ENCODE measurements around the gene PYCARD.
A peak's percentile ranks its signal among the peaks of the same experiment; 100 is the strongest.
"Not testable (repeated sequence)": the region's sequence is repeated elsewhere in the genome, so short reads cannot be mapped to it uniquely, and the experiment has no call there.

Gene PYCARD

GRCh38 chr16:31215287-31216162, 13.0 kb upstream of the PYCARD start:
- DNase-seq (ENCODE audit: low spot score), result peak; percentile 96

DNA sequence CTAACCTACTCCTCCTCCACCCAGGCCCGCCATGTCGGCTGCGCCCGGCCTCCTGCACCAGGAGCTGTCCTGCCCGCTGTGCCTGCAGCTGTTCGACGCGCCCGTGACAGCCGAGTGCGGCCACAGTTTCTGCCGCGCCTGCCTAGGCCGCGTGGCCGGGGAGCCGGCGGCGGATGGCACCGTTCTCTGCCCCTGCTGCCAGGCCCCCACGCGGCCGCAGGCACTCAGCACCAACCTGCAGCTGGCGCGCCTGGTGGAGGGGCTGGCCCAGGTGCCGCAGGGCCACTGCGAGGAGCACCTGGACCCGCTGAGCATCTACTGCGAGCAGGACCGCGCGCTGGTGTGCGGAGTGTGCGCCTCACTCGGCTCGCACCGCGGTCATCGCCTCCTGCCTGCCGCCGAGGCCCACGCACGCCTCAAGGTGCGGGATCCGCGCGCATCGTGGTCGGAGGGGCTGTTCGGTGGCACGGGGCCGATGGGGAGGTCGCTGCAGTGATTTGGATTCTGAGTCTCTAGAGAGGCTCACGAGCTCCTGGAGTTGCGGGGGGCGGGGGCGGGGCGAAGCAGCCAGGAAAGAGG, 12.2 kb upstream of the PYCARD start:
- DNase-seq (ENCODE audit: low spot score), result no peak

DNA sequence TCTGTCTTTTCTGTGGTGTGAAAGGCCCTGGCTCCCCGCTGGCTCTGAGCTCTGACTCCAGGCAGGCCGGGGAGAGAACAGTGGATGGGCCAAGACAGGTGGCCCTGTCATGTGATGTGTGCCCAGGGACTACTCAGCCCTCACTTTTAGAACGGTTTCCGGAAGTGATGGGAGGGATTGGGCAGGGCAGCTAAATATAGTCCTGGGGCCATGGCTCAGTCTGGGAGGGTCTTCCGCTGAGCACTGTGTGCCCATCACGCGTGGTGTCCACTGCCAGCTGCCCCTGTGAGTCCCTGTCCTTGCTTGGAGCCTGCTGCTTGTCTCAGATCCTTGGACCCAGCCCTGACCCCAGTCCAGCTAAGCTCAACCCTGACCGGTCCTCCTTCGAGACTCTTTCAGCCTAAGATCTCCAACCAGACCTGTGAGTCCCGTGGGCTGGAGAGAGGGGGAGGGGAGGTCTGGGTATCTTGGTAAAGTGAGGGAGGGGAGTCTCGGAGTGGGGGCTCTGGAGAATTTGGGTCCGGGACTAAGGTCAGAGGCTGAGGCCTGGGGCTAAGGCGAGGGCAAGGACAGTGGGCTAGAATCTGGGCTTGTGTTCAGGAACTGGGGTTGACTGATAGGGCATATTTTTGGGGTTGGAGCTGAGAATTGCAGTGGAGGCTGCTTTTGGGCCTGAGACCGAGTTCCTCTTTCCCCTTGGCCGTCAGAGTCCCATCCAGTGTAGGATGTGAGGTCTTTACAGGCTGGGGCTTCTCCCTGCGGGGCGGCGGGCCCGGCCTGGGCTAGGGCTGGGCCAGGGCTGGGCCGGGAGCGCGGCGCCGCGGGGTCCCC, 11.5 kb upstream of the PYCARD start, which contains the start of gene TRIM72:
TRIM72 (plus strand) TSS at position 243 of the 831 bp plus-strand sequence. CDS start 620 bp downstream, outside the sequence.
- DNase-seq (ENCODE audit: low spot score), result no peak

GRCh38 chr16:31213342-31213741, 10.8 kb upstream of the PYCARD start:
- no peak for DNase-seq (ENCODE audit: low spot score)

DNA sequence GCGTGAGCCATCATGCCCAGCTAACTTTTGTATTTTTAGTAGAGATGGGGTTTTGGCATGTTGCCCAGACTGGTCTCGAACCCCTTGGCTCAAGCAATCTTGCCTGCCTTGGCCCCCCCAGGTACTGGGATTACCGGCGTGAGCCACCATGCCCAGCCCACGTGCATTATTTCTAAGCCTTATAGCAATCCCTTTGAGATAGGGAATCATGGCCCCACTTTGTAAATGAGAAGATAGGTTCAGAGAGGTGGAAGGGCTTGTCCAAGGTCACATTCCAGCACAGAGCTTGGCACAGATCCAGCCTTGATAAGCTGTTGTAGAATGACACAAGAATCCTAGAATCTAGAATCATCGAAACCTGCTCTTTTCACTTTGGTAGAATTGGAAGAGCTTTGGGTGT, 4.2 kb upstream of the PYCARD start:
- DNase-seq (ENCODE audit: low spot score), result peak; percentile 48

GRCh38 chr16:31204871-31205666, 2.5 kb upstream of the PYCARD start:
- no peak for DNase-seq (ENCODE audit: low spot score)

- no peak for DNase-seq (ENCODE audit: low spot score)
Measured at GRCh38 chr16:31201582-31202413, 762 bp downstream of the PYCARD start.

- DNase-seq (ENCODE audit: low spot score), result no peak
Measured at GRCh38 chr16:31200821-31201568, 1.6 kb downstream of the PYCARD start.

GRCh38 chr16:31200111-31200510, 2.4 kb downstream of the PYCARD start:
- DNase-seq (ENCODE audit: low spot score), result not testable (repeated sequence)

- no peak for DNase-seq (ENCODE audit: low spot score)
Measured at GRCh38 chr16:31199430-31200041, 3.0 kb downstream of the PYCARD start.

DNA sequence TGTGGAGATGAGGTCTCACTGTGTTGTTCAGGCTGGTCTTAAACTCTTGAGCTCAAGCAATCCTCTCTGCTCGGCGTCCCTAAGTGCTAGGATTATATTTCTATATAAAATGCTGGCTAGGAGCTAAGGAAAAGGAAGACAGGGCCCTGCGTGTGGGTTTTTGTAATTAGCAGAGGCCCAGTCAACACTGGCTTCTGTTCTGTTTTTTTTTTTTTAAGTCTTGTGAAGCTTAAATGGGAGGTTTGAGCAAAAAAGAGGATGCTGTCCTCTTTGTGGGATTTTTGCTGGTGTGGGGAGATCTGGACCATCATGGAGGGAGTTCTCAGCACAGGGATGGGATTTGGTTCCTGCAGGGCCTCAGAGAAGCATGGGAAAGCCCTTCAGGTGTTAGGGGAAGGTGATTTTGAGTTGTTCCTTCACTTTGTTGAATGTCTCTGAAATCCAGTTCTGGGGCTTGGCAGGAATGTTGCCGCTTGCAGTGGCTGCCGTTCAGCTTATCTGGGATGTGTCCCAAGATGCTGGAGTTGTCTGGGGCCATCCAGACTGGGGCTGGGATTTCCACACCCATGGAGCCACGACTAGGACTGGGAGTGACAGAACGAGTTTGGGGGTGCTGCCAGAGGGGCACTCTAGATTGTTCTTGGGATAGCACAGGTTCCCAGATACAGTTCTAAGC, 4.2 kb downstream of the PYCARD start:
- no peak for DNase-seq (ENCODE audit: low spot score)

GRCh38 chr16:31196324-31197088, 6.1 kb downstream of the PYCARD start:
- no peak for DNase-seq (ENCODE audit: low spot score)

DNA sequence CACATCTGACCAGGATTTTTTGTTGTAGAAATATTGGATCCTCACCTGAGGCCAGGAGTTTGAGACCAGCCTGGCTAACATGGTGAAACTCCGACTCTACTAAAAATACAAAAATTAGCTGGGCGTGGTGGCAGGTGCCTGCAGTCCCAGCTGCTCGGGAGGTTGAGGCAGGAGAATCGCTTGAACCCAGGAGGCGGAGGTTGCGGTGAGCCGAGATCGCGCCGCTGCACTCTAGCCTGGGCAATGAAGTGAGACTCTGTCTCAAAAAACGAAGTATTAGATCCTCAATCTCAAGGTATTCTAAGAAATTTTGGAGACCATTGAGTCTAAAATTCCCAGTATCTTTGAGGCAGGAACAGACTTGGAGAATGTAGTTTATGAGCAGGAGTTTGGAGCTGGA, 6.7 kb downstream of the PYCARD start:
- DNase-seq (ENCODE audit: low spot score), result not testable (repeated sequence)

DNA sequence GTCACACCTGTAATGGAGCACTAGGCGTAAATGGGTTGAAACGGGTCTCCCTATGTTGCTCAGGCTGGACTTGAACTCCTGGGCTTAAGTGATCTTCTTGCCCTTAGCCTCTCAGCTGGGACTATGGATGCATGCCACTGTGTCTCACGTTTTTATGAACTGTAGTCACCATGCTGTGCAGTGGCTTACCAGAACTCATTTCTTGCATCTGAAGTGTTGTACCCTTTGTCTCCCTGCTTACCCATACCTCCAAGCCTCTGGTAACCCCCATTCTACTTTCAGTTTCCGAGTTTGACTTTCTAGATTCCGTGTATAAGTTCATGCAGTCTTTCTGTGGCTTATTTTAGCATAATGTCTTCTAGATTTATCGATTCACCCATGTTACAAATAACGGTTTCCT, 7.7 kb downstream of the PYCARD start:
- DNase-seq (ENCODE audit: low spot score), result no peak

DNA sequence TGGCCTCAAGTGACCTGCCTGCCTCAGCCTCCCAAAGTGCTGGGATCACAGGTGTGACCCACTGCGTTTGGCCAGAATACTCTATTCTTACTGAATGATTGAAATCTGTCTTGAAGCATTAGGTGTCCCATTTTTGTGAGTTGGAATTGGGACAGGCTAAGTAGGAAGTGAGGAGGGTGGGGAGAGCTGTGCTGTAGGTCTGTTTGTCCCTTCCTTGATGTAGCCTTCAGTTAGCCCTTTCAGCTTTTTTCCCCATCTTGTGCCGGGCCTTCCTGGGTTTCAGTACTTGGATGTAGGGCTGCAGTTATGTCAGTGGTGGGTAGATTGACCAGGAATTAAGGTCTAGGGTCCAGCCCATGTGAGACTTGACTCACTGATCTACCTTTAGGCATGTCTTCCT, 8.7 kb downstream of the PYCARD start:
- DNase-seq (ENCODE audit: low spot score), result no peak

- no peak for DNase-seq (ENCODE audit: low spot score)
Measured at GRCh38 chr16:31192856-31193642, 9.5 kb downstream of the PYCARD start.

DNA sequence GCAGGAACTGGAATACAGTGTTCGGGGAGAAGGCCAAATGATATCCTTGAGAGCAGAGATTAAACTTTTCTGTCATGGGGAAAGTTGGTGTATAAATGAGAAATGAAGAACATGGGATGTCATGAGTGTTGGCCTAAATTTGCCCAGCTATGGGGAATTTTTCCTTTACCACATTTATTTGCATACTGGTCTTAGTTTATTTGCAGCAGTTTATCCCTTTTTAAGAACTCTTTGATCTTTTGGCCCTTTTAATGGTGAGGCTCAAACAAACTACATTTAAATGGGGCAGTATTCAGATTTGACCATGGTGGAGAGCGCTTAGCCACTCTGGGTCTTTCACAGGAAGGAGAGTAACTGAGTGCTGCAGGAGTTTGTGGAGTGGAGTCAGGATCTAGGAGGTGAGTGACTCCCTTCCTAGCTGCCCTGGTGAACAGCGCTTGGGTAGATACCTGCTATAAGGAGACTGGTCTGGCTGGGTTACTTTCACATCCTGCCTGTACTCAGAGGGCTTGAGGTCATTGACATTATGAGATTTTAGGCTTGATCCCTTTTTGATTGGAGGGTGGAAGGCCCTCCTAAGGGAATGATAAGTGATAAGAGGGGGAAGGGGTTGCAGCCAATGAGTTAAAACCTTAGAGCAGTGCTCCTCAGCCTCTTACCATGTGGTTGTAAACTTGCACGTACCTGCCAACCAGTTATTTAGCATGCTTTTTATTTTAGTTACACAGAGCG, 10.7 kb downstream of the PYCARD start:
- DNase-seq (ENCODE audit: low spot score), result no peak
